Measurements from ENCODE around the gene B4GALT3. TPM values are rescaled to one million over a fixed set of nuclear protein-coding genes. Genes with fewer than 3 reads are reported as not detected.

Gene B4GALT3
- total and polyA plus RNA-seq, 2 donors (not counting 3 experiments of a cell fraction or from before 2014, with no cell fraction given): 39.5 to 60.4 TPM

DNA sequence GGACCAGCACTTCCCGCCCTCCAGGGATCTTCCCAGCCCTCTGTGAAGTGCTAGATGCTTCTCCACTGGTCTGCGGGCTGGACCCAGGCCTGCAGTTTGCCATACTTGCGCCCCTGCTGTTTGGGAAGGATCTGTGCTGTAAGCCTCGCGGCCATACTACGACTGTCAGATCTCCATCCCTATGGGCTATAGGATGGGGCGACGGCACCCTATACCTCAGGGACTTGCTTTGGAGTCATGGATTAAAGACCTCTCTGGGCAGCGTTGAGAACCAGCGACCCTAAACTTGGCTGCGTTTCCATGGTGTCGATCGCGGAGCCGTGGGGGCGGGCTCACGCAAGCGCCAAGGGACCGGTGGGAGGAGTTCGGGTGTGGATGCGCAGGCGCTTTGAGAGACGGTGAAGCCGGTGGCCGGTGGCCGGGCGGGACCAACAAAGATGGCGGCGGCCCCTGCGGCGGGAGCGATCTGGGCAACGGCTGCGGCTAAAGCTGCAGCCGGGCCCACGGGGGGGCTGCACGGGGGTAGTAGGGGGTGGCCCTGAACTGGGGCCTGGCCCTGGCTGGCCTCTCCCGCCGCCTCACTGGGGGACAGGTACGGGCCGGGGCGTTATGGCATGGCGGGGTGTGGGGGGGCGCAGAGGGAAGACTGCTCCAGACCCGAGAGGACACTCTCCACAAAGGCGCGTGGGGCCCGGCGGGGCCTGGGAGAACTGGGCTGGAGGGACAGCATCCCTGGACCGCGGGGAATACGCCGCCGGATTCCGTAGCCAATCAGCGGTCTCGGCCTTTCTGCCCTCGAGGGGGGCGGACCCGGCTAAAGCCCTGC is 18.0 kb downstream of the B4GALT3 start, which contains the start of gene USP21:
USP21 (plus strand) TSS at position 414 of the 826 bp plus-strand sequence. CDS start 1,141 bp downstream, outside the sequence.
- BruUV-seq (replicated peaks): no TSS peak

More for the DNA sequence above, 18.0 kb downstream of the B4GALT3 start, which contains the start of gene USP21:
- ChIA-PET CTCF (interaction anchor here (0.7 kb wide), 1 partner anchor 223 kb away, joined by 3 read pairs; no protein-coding TSS in a partner anchor), POLR2A (interaction anchor here (0.7 kb wide), 1 partner anchor 138 kb away, joined by 4 read pairs; the partner anchor contains the start of gene F11R)
- Histone ChIP-seq H3K27me3 (ENCODE audit: control insufficient read depth in 2 of 2, insufficient read depth in 2 of 2, low read length in 2 of 2) (no peaks in the 10 kb centered on the region), H3K27ac (ENCODE audit: insufficient read depth, low read depth, low read length) (peak within 1 kb of the TSS; percentile 26), H3K9ac (replicated peaks; ENCODE audit: extremely low read depth, insufficient read depth, low read length) (peak within 1 kb of the TSS; percentile 68), H3K4me1 (ENCODE audit: control insufficient read depth, extremely low read depth, insufficient read depth, low read length) (peaks cover 7% of the 10 kb centered on the region), H3K9me3 (replicated peaks; ENCODE audit: control insufficient read depth, insufficient read depth, low read length) (no peaks in the 10 kb centered on the region), H3K4me3 (replicated peaks in 1 of 3; ENCODE audit: insufficient read depth in 1 of 3, low read depth in 1 of 3, low read length in 3 of 3) (peak within 1 kb of the TSS; percentile 51 to 76 (median 65)), H2AFZ (ENCODE audit: low read depth, low read length) (peak within 1 kb of the TSS; percentile 63), H3K9me1 (replicated peaks; ENCODE audit: control insufficient read depth, extremely low read depth, insufficient read depth, low read length) (no peaks in the 10 kb centered on the region), H4K20me1 (replicated peaks; ENCODE audit: control insufficient read depth, extremely low read depth, insufficient read depth, low read length) (no peaks in the 10 kb centered on the region), H3K79me2 (ENCODE audit: control insufficient read depth, insufficient read depth, low read length) (peaks cover 7% of the 10 kb centered on the region), H3K4me2 (ENCODE audit: insufficient read depth, low read length) (peak within 1 kb of the TSS; percentile 61), H3K36me3 (ENCODE audit: control insufficient read depth in 2 of 2, extremely low read depth in 1 of 2, insufficient read depth in 2 of 2, low read length in 2 of 2) (peaks cover 2 to 14% of the 10 kb centered on the region in 2 experiments)
- intact Hi-C loops (cut with micrococcal nuclease): loop anchor here (2.0 kb wide), 1 partner anchor 40 kb away; the partner anchor contains the start of genes NIT1 and PFDN2
- peak; percentile 91 for DNase-seq (ENCODE audit: low read depth, low spot score)
- peak; percentile 91 for TF ChIP-seq POLR2AphosphoS5 (IDR thresholded peaks at IDR 0.05; ENCODE audit: insufficient read depth, low read depth, low read length)
- no peak for TF ChIP-seq FOS (IDR thresholded peaks at IDR 0.05; ENCODE audit: borderline replicate concordance, insufficient read depth, low read length)
- TF ChIP-seq MYC (IDR thresholded peaks at IDR 0.05; ENCODE audit: low read depth, low read length): no peak
- TF ChIP-seq POLR2A (IDR thresholded peaks at IDR 0.05; ENCODE audit: low read depth, low read length): peak; percentile 74
- TF ChIP-seq, protein P1, sequence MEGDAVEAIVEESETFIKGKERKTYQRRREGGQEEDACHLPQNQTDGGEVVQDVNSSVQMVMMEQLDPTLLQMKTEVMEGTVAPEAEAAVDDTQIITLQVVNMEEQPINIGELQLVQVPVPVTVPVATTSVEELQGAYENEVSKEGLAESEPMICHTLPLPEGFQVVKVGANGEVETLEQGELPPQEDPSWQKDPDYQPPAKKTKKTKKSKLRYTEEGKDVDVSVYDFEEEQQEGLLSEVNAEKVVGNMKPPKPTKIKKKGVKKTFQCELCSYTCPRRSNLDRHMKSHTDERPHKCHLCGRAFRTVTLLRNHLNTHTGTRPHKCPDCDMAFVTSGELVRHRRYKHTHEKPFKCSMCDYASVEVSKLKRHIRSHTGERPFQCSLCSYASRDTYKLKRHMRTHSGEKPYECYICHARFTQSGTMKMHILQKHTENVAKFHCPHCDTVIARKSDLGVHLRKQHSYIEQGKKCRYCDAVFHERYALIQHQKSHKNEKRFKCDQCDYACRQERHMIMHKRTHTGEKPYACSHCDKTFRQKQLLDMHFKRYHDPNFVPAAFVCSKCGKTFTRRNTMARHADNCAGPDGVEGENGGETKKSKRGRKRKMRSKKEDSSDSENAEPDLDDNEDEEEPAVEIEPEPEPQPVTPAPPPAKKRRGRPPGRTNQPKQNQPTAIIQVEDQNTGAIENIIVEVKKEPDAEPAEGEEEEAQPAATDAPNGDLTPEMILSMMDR (IDR thresholded peaks at IDR 0.05; ENCODE audit: extremely low read depth in 1 of 2, insufficient read depth in 1 of 2, low read depth in 1 of 2, low read length in 2 of 2): peak in 1 of 2 donors; percentile 8
- dilution Hi-C loops (cut with MboI; ENCODE audit: extremely low pct_ligation_motif_present, low sequenced_read_pairs): no loop called here
- FAIRE-seq: peak; percentile 96
